Right renal pelvis (tissue), 4 donors: Measurements from ENCODE around the gene STX19. TPM values are rescaled to one million over a fixed set of nuclear protein-coding genes. Genes with fewer than 3 reads are reported as not detected.

ENCODE experiments used
- DNase-seq, 4 donors: peaks; one replicate each; pipeline ENCODE4 v3.0.0-alpha.2; 2013; ENCODE audit warnings: low read depth in 4 of 4, low spot score in 3 of 4, missing footprints in 1 of 4
- polyA plus RNA-seq, 4 donors: library from polyadenylated mRNA; unstranded; fragments of 120-200 nt; gene quantifications; one replicate each; pipeline ENCODE4 v1.2.1, GENCODE V29; 2013; ENCODE audit not compliant: insufficient read length in 4 of 4

The STX19 gene
- polyA plus RNA-seq, 4 donors: 0.29 to 0.34 (median 0.30) TPM

DNA sequence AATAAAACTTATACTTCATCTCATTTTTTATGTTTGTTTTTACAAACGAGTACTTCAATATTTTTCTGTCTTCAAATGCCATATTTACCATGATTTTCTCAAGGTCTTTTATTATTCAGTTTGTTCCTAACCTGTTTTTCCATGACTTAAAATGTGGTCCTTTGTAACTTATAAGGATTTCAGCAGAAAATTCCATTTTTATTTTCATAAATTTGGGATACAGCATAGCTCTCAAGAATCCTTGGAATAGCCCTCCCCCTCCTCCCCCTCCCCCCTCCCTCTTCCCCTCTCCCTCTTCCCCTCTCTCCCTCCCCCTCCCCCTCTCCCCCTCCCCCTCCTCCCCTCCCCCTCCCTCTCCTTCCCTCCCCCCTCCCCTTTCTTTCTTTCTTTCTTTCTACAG, 14.9 kb upstream of the STX19 start:
- no peak for DNase-seq

DNA sequence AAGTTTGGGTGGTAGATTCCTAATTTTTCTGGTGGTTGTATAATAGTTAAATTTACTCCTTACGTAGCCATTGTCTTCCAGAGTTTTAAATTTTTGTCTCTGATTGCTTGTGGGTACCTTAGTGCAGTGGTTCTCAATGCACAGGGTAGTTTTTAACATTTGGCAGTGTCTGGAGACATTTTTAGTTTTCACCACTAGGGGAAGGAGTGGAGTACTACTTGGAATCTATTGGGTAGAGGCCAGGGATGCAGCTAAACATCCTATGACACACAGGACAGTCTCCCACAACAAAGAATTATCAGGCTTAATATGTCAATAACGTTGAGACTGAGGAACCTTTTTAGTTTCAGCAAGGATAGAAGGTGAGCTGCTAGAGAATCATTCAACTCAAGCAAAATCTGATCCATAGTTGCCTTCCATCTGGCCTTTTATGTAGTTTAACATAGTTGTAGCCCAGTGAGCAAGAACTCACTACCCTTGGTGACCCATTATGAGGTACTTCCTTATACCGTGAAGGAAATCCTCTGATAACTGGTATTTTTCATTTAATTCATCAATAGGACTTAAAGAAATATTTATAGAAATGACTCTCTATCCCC, 8.6 kb upstream of the STX19 start:
- no peak for DNase-seq

DNA sequence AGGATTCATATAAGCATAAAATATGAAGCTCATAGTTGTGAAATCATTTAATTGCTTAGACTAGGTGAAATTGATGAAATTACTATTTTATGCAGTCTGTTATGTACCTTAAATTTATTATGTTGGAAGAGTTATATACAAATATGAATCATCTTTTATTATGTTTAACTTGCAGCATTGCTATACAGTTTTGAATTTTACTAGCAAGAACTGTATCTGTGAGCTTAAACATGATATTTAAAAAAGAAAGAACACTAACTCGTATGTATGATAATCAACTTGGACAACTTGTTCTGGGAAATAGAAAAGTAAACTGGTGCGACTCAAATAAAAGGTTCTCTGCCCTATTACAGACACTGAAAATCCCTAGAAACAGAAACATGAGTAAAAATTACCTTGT, 1.8 kb downstream of the STX19 start:
- no peak for DNase-seq

DNA sequence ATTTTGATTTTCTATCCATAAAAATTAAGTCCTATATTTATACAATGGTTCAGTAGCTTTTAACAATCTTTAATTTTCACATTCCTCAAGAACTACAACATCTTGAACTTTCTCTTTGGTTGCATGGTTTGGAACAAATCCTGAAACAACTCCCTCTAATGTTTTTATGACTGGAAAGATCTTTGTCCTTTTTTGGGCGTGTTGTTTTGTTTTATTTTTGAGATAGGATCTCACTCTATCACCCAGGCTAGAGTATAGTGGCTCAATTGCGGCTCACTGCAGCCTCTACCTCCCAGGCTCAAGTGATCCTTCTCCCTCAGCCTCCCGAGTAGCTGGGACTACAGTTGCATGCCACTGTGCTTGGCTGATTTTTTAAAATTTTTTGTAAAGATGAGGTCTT, 4.0 kb downstream of the STX19 start:
- no peak for DNase-seq

DNA sequence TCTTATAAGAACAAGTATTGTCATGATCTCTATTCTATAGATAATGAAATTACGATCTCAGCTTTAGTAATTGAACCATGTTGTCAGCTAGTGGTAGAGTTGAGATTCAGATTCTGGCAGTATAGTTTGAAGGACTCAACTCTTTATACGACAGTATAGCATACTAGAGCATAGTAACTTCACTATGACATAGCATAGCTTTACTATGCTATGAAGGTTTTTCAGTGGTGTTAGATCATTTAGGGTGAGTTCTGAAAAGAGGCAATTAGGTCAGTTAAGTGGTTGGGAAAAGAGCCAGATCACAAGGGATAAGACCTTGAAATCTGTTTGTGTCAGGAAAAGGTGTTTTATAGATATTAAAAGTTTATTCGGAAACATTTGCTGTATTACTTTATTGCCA, 8.1 kb downstream of the STX19 start:
- no peak for DNase-seq

DNA sequence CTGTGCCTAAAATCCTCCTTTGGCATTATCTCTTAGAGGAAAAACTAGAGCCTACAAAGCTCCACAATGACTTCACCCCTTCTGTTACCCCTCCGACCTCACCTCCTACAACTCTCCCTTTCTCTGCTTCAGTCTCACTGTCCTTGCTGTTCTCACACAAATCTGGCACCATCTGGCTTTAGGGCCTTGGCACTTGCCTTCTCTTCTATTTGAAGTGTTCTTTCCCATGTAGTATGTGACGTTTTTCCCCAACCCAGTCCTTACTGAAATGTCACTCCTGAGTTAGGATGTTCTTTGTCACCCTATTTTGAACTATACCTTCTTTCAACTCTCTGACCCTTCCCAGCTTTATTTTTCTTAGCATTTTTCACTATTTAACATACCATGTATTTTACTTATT, 8.7 kb downstream of the STX19 start:
- DNase-seq: no peak

DNA sequence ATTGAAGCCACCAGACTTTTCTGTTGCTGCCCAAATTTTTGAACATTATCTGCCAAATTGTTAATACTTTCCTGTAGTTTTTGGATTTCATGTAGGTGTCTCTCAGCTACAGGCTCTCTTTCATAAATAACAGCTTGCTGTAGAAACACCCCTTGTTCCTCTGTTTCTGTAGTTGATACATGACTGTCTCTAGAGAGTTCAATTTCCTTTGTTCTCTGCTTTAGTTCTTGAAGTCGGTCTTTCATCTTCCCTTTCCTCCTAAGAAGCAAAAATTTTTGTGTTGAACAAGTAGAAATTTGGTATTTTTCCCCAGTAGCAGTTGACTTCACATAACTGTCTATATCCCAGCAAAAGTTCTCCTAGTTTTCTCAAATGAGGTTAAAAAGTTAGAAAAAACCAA, 13.4 kb downstream of the STX19 start:
- DNase-seq: no peak

DNA sequence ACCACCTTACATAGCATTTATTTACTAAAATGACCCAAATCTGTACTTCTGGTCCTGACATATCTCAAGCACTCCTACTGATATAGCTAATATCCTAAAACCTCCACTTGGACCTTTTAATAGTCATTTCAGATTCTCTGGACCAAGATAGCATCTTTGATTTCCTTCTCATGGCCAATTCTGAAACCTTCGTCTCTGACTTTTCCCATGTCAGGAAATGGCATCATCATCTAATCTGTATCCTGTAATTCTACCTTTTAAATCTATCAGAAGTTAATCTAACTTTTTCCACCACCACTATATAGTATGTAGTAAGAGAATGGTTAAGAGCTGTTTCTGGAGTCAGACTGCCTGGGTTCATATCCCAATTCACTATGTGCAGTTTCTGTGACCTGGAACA, 16.2 kb downstream of the STX19 start:
- no peak for DNase-seq

DNA sequence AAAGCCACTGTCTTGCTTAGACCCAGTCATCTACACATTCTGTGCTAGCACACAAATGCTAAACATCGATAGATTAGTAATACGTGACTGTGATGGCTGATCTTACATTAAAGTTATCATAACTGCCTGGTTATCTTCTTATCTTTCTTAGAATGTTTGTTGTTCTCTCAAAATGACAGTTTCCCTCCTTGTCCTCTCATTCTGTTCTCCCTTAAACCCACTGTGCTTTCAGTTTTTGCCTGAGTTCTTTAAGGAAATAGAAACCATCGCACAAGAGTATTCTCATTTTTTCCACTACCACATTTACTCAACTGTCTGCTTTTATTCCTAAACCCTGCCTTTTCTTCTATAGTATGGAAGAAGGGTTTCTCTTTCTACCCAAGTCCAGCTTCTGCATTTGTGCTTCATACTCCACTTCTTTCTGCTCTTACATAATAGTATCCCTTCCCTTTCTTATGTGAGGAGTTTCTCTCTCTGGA, 17.1 kb downstream of the STX19 start:
- no peak for DNase-seq

DNA sequence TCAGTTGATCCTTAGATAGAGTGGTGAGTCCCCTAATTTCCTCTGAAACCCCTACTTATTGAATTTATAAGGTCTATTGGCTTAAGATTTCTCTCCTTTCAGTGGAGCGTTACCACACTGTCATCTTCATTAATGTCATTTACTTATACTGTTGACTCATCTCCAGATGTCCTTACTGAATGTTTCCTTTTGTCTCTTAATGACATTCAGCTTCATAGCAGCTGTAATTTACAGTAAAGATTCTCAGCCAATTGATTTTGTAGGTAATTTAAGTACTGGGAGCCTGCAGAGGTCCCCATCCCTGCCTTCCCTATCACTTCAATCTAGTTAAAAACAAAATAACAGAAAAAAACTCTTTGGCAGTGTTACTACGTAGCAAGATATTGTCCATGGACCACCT, 18.8 kb downstream of the STX19 start:
- DNase-seq: no peak

DNA sequence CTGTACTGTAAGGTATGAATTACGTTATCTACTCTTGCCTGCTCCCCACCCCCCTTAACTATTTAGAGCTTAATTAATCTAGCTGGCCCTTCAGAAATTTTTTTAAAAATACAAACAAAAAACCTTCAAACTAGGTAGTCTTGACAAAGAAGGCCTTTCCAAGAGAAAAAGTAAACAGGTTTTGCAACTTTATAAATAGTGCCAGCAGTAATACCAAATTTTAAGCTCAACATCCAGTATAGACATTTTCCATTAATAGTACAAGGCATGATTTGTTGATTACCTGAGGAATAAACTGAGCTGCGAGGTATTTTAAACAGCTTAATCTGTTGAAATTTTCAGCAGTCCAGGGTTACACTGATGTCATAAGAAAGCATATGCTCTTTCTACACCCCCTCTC, 20.1 kb downstream of the STX19 start:
- DNase-seq: no peak

DNA sequence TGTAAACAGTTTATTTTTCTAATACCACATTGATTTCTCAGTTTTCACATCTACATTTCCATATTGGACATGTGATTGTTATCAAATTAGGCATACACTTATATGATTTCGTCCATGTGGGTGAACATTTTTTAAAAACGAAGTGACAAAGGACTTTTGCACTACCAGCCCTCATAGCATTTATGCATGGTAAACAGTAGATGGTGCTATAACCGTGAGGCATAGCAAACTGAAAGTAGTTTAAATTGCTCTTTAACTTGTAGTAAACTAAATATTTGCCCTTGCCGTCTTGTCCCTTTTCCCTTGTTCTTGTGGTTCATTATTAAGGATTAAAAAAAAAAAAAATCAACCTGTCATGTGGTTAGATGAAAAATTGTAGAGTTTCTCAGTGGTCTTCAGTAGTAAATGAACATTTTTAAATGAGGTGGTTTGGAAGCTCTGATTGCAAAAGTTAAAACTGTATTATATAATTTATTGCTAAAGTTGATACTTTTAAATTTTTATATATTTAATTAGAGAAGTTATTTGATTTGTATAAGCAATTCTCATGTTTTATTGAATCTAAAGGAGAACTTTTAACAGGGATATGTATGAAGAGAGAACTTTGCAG, 24.0 kb downstream of the STX19 start:
- no peak for DNase-seq

DNA sequence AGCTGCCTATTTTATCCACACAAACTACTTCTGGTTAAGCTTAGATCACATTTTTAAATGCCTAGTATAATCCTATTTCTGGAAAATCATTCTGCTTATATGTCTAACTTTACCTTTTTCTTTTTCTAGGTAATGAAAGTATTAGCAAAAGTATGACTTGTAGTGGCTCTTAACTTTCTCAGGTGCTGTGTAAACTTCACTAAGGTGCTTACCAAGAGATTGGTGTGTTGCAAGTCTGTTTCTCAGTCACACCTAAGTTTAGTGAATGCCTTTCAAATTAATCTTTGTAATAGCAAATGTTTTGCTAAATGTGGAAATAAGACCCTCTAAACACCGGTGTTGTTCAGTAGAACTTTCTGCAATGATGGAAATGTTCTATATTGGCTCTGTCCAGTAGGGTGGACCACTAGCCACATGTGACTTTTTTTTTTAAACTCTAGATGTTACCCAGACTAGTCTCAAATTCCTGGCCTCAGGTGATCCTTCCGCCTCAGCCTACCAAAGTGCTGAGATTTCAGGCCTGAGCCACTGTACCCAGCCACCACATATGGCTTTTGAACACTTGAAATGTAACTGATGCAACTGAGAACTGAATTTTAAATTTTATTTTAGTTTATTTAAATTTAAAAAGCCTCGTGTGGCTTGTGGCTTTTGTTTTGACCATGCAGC, 26.4 kb downstream of the STX19 start:
- no peak for DNase-seq

DNA sequence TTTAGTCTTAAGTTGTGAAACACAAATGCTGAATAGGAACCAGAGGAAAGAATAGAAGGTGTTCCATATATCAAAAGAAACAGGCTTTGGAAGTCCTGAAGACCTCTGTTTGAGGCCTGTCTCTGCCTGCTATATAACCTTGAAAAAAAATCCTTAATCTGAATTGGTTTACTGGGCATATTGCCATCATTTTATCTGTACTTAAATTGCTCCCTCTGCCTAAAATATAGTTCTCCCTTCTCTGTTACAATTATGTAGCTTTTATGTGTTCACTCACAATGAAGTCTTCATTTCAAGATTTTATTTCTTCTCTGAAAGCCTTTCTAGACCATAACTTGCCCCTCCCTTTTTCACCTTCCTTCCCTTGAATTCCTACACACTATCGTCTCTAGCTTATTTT, 27.2 kb downstream of the STX19 start:
- no peak for DNase-seq

DNA sequence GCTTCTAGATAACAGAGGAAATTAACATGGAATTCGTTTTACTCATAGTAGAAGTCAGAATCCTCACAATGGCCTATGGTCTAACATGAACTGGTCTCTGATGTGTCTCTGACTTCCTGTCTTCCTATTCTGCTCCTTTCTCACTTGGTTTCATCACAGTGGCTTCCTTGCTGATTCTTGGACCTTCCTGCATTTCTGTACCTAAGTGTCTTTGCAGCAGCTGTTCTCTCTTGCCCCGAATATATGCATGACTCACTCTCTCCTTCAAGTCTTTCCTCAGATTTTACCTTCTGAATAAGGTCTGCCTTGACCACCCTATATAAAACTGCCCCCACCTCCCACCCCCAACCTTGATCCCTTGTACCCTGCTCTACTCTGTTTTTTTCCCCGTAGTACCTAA, 34.3 kb downstream of the STX19 start:
- DNase-seq: no peak

DNA sequence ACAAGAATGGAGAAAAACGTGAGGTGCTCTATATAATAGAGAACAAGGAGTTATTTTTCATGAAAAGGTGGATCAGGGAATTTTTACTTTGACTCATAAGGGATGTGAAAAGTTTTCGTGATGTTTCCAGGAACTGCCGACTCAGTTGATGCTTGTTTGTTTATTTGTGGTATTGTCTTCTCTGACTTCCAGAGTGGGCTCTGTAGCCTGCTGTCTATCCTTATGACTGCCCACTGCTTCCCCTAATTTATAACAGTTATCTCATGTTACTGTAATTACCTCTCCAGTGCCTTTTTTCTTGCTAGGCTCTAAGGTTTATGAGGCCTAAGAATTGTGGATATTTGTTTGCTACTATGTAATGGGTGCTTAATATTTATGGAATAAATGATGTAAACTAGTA, 36.2 kb downstream of the STX19 start:
- no peak for DNase-seq

DNA sequence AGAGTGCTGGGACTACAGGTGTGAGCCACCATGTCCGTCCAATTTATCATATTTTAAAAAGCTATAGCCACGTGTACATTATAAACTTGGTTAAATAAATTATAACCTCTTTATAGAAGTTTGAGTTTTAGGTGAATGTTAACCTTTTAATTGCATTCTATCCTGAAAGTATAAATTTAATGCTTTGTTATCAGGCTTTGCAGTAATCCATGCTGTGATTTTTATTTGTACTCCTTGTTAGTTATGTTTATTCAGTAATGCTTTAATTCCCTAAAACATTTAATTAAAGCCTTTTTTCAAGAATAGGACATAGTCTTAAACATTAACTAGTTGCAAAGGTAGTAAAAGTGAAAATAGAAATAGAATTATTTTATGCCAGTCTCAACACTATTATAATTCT, 36.8 kb downstream of the STX19 start:
- DNase-seq: no peak

DNA sequence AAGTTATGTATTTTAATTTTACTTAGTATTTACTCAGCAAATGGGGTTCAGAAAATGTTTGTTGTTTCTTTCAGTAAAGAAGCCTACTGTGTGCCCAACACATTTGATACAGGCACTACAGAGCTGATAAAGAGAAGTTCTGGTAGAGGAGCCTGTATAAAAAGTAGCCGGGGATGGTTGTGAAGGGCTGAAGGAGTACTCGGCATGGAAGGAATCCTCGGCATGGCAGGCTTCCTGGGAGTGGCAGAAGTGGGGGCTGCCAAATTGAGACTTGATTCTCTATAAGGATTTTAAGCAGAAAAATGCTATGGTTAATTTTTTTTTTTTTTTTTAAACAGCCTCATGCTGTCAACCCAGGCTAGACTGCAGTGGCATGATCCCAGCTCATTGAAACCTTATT, 39.2 kb downstream of the STX19 start:
- no peak for DNase-seq

DNA sequence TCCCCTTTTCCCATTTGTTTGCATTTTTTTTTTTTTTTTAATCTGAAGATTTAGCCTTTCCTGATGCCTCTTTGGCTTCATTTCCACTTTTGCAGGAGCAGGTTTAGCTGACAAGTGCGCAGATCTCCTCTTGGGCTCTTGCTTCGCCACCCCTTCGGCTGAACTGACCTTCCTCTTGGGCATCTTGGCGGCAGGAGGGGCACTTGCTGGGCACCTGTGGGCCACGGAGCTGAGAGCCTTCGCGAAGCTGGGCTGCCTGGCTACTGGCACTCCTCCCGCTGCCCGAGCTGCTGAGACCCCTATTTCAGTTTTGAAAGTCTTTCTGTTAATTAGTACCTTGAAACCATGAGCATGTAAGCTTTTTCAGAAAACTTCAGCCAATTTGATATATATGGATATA, 39.6 kb downstream of the STX19 start:
- DNase-seq: no peak

DNA sequence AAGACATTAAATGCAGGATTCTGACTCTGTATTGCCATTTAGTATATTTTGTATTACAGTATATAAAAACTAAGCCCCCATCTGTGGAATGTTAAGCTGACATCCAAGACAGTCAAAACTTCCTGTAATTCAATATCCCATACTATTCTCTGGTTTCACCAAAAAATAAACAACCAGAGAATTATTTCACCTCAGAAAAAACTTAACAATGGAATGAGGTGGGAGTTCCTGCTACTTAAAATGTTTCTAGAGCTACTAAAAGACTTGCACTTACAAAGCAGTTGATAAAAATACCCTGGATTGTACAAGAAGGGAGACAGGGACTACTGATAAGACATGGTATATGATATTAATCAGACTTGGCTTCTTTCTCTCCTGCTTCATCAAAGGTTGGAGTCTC, 40.1 kb downstream of the STX19 start:
- DNase-seq: no peak

DNA sequence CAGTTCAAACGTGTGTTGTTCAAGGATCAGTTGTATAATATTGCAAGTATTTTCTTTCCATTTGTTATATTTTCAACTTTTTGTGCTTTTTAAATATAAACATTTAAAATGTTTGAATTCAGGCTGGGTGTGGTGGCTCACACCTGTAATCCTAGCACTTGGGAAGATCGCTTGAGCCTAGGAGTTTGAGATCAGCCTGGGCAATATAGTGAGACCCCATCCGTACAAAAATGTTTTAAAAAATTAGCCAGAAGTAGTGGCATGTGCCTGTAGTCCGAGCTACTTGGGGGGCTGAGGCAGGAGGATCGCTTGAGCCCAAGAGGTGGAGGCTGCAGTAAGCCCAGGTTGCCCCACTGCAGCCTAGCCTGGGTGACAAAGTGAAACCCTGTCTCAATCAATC, 43.8 kb downstream of the STX19 start:
- no peak for DNase-seq

DNA sequence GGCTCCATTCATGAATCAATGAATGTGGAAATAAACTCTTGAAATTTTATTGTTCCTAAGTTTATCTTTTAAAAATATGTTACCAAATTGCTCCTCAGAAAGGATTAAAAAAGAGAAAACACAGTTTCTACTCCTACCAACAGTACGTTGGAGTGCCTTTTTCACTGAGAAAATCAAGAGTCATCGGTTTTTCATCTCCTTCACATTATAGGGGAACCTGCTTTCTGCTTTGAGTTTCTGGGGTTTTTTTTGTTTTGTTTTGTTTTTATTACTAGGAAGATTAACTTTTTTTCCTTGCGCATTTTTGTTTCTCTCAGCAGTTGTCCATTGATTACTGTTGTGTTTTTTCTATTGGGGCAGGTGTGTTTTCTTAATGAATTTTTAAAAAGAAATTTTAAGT, 45.0 kb downstream of the STX19 start:
- DNase-seq: no peak
